CD4-positive, alpha-beta T cell treated with Interleukin-1 beta for 1 hour (primary cell): ENCODE results near the gene PRKAG2.

Experiments used
- DNase-seq, 2 donors: peaks; one replicate each; pipeline ENCODE4 v3.0.0-alpha.2; 2020 to 2022

Gene PRKAG2

GRCh38 chr7:151721694-151722093 is 155.2 kb downstream of the PRKAG2 start:
- no peak for DNase-seq

GRCh38 chr7:151721236-151721635 is 155.7 kb downstream of the PRKAG2 start:
- no peak for DNase-seq

- no peak for DNase-seq
Measured at GRCh38 chr7:151720280-151720679, 156.6 kb downstream of the PRKAG2 start.

GRCh38 chr7:151719897-151720242 is 157.0 kb downstream of the PRKAG2 start:
- DNase-seq, result no peak

- DNase-seq, result no peak
Measured at GRCh38 chr7:151719031-151719896, 157.7 kb downstream of the PRKAG2 start.

- DNase-seq, result no peak
Measured at GRCh38 chr7:151717918-151718317, 159.0 kb downstream of the PRKAG2 start.

GRCh38 chr7:151717415-151717814 is 159.5 kb downstream of the PRKAG2 start:
- DNase-seq, result no peak

GRCh38 chr7:151716323-151716722 is 160.6 kb downstream of the PRKAG2 start:
- no peak for DNase-seq

- no peak for DNase-seq
Measured at GRCh38 chr7:151715666-151716315, 161.1 kb downstream of the PRKAG2 start.

GRCh38 chr7:151714201-151714600 is 162.7 kb downstream of the PRKAG2 start:
- no peak for DNase-seq

- DNase-seq, result no peak
Measured at GRCh38 chr7:151712810-151713125, 164.1 kb downstream of the PRKAG2 start.

- DNase-seq, result no peak
Measured at GRCh38 chr7:151711906-151712809, 164.8 kb downstream of the PRKAG2 start.

GRCh38 chr7:151711435-151711872 is 165.5 kb downstream of the PRKAG2 start:
- DNase-seq, result no peak

- DNase-seq, result no peak
Measured at GRCh38 chr7:151710646-151711434, 166.1 kb downstream of the PRKAG2 start.

- DNase-seq, result no peak
Measured at GRCh38 chr7:151710121-151710640, 166.7 kb downstream of the PRKAG2 start.

GRCh38 chr7:151709141-151710038 is 167.5 kb downstream of the PRKAG2 start:
- no peak for DNase-seq

GRCh38 chr7:151708610-151709009 is 168.3 kb downstream of the PRKAG2 start:
- no peak for DNase-seq

- no peak for DNase-seq
Measured at GRCh38 chr7:151707757-151708156, 169.2 kb downstream of the PRKAG2 start.

- DNase-seq, result no peak
Measured at GRCh38 chr7:151707105-151707469, 169.8 kb downstream of the PRKAG2 start.

GRCh38 chr7:151706277-151707104 is 170.4 kb downstream of the PRKAG2 start:
- no peak for DNase-seq
